ENCODE measurements around the gene UGT1A8.

- TF ChIP-seq, protein P1, sequence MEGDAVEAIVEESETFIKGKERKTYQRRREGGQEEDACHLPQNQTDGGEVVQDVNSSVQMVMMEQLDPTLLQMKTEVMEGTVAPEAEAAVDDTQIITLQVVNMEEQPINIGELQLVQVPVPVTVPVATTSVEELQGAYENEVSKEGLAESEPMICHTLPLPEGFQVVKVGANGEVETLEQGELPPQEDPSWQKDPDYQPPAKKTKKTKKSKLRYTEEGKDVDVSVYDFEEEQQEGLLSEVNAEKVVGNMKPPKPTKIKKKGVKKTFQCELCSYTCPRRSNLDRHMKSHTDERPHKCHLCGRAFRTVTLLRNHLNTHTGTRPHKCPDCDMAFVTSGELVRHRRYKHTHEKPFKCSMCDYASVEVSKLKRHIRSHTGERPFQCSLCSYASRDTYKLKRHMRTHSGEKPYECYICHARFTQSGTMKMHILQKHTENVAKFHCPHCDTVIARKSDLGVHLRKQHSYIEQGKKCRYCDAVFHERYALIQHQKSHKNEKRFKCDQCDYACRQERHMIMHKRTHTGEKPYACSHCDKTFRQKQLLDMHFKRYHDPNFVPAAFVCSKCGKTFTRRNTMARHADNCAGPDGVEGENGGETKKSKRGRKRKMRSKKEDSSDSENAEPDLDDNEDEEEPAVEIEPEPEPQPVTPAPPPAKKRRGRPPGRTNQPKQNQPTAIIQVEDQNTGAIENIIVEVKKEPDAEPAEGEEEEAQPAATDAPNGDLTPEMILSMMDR (IDR thresholded peaks at IDR 0.05) = no peak
- no peak for TF ChIP-seq POLR2AphosphoS5 (IDR thresholded peaks at IDR 0.05)
- TF ChIP-seq POLR2A (IDR thresholded peaks at IDR 0.05) = no peak
- TF ChIP-seq EP300 (IDR thresholded peaks at IDR 0.05) = no peak
Measured at GRCh38 chr2:233688341-233688740, 70.9 kb downstream of the UGT1A8 start.

All from sigmoid colon (tissue), 4 donors.